DMS79 treated with DMSO at 0.1 percent for 48 hours (cell line): ENCODE data around the gene HEPHL1.
A peak's percentile ranks its signal among the peaks of the same experiment; 100 is the strongest.

ENCODE experiments used
- DNase-seq: peaks from one replicate; lab custom pipeline; 2025; lab: John Stamatoyannopoulos, UW

HEPHL1 gene

GRCh38 chr11:94018721-94019120, 2.4 kb upstream of the HEPHL1 start:
- no peak for DNase-seq

- DNase-seq = no peak
Measured at GRCh38 chr11:94023856-94024255, 2.7 kb downstream of the HEPHL1 start.

DNA sequence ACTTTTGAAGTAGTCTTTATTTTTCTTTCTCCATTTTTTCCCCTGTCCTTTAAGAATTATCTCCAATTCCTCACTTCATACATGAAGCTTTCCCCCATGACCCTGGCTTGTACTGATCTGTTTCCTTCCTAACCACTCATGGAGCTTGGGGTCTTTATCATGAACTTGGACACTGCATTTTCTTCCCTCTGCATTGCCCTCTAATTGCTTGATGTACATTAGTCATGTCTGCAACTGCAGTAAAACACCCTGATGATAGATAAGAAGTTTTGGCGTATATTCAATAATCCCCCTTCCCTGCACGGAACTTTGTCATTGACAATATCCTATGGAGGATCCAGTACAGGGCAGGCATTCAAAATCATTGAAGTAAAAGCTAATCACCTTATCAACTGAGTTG, 3.4 kb downstream of the HEPHL1 start:
- DNase-seq = no peak

DNA sequence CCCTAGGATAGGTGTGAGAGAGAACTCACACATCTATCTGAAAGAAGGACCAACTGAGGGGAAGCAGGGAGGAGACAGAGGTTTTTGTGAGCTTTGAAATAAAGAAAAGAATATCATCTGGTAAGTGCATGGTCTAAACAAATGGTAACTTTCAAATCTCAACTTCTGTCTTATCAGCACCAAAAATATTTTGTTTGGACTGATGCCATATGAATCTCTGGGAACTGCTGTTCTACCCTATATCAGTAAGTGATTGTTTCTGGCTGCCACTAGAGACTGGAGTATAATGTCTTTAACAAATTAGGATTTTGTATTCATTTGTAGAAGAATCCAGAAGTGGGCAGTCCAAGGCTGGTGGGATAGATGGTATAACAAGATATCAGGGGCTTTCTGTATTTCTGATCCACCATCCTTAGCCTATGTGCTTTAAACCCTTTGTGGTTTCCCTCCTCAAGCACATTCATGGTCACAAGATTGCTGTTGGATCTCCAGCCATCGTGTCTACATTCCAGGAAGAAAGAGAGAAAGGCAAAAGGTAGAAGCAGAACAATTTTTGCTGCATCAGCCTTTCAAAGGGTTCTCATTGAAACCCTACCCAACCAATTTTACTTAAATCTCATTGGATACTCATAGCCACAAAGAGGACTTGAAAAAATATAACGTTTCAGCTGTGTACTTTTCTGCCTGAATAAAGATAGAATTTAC, 4.7 kb downstream of the HEPHL1 start:
- DNase-seq = no peak

DNA sequence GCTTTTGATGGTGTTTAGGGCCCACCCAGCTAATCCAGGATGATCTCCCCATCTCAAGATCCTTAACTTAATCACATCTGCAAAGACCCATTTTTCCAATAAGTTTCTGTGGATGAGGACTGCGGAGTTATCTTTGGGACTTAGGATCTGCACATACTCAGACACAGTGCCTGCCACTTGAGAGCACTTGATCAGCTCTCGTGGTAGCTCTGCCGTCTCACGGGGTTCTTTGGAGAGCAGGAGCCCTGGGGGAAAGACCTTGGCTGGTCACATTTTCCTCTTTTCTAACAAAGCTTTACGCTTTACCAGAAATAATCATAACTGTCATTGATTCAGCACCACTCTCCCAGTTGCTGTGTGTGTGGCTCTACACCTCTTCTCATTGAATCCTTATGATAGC, 6.1 kb downstream of the HEPHL1 start:
- peak; percentile 31 for DNase-seq

DNA sequence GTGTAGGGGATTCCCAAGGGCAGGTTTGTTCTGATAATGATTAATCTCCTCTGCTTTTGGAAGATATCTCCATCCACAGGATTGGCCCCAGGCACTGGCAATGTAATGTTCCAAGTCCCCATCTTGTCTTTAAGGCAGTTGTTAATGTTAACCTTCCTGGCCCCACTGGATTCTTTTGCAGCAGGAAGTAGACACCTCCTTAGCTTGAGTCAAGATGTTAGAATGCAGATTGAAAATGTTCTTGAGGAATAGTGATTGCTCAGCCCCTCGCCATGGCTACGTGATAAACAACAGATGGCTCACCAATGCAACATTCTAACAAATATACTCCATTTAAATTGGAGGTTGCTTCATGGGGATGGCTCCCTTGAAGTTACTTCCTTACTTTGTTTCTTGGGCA, 7.3 kb downstream of the HEPHL1 start:
- DNase-seq = no peak

DNA sequence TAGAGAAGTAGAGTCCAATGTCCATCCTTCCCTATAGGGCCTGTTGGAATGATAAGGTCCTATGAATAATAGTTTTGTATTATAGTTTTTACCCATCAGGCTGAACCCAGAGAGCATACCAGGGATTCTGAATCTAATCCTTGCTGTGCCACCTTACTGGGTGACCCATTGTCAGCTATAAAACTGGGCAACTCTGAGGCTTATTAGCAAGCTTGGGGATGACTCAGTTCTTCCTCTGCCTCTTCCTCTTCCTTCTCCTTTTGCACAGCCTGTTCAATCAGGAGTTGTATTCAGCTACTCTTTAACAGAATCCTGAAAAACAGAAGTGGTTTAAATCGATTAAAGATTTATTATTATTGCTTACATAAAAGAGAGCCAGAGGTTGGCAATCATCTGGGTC, 8.9 kb downstream of the HEPHL1 start:
- no peak for DNase-seq

DNA sequence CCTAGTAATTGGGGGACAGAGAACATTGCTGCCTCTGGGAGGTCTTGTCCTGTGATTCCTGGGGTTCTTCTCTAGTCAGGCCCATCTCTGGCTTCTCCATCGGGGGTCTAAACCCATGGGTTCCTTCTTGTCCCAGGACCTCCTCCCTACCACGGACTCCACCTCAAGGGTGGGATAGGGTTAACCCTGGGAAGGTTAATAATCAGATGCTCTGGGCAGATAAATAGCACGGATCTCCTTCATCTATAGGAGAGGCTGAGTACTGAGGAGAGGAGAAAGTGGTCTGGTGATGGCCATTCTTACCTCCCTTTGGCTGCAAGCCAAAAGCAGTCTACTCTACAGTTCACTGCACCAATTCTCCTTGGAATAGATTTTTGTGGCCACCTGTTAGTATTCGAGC, 10.5 kb downstream of the HEPHL1 start:
- peak; percentile 13 for DNase-seq

DNA sequence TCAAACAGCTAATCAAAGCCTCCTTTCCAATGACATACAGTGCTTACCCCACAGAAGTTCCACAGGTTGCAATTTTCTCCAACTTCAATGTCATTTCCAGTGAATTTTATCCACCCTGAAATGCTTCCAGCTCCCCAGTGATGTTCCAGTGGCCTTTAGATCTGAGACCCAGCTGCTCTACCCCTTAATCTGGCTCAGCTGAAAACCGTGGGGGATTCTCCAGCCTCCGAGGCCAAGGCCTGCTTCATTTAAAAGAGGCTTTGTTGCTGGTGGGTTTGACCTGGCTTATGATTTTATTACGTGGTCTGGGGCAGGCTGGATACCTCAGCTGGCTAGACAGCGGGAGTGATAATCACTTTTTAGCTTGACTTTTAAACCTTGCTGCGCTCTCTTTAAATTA, 10.9 kb downstream of the HEPHL1 start:
- DNase-seq = no peak

DNA sequence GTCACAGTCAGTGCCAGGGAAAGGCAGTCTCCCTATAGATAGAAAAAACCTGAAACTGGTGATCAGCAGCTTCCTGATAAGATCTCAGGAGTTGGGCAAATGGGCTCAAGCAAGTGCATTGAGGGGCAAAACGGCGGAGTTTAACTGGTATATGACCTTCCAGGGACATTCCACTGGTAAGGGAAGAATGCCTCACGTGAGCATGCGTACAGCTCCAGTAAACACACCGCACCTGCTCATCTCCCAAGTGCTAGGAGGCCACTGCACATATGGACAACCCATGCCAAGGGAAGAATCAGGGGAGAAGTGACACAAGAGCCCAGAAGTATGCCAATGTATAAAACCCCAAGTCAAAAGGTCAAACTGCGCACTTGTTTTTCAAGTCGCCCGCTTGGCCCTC, 11.6 kb downstream of the HEPHL1 start:
- no peak for DNase-seq

DNA sequence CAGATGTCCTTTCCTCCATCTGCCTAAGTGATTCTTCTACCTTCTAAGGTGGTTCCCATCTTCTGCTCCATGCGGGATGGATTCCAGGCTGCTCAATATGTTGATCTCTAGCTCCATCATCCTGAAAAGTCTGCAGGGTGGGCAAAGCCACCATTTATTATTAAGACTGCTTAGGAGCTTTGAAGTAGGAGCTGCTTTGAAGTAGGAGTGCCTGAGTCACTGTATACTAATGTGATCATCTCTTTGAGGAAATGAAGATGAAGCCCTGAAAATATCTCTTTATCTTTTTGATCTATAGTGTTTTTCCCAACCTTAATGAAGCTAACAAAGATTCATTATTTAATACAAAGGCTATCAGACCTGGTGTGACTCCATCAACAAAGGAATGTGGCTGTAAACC, 13.1 kb downstream of the HEPHL1 start:
- no peak for DNase-seq

- no peak for DNase-seq
Measured at GRCh38 chr11:94036096-94036495, 14.9 kb downstream of the HEPHL1 start.

GRCh38 chr11:94043241-94043640, 22.1 kb downstream of the HEPHL1 start:
- DNase-seq = no peak

GRCh38 chr11:94046796-94047195, 25.6 kb downstream of the HEPHL1 start:
- peak; percentile 25 for DNase-seq

- DNase-seq = no peak
Measured at GRCh38 chr11:94048032-94048709, 27.0 kb downstream of the HEPHL1 start.

DNA sequence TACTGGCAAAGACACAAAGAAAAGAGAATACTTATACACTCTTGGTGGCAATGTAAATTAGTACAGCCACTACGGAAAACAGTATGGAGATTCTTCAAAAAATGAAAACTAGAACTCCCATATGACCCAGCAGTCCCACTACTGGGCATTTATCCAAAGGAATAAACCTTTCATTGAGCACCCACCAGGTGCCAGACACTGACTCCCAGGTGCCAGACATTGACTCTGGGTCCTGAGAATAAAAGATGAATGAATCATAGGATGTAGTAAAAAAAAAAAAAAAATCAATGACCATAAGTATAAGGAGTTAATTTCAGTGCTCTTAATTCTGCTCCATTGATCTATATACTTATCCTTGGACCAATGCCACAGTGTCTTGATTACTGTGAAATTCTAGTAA, 28.2 kb downstream of the HEPHL1 start:
- DNase-seq = peak; percentile 42

DNA sequence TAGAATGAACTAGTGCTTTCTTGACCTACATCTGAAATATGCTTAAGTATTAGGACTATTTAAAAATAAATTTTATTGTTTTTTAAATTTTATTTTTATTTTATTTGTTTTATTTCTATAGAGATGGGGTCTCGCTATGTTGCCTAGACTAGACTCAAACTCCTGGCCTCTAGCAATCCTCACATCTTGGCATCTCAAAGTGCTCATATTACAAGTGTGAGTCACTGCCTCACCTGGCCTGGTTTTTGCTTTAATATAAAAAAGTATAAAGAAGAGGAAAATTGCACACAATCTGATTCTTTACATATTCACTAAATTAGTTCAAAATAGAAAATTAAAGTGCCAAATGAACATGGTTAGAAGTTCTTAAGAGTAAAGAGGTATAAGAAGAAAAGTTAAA, 37.5 kb downstream of the HEPHL1 start:
- DNase-seq = no peak

DNA sequence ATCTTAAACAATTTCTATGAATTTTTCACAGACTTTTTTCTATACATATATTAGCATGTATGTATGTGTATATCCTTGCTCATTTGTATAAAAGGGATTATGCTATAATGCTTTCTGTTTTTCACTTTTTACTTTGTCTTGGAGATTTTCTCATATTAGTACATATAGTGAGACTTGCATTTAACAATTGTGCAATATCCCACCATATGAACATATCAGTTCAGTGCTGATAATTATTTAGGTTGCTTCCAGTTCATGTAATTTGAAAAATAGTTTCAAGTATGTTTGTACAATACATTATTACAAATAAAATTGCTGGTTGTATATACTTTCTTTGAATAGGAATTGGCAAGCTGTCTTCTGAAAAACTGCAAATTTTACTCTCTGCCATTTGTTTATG, 37.9 kb downstream of the HEPHL1 start:
- DNase-seq = no peak

GRCh38 chr11:94060401-94060800, 39.2 kb downstream of the HEPHL1 start:
- DNase-seq = no peak

DNA sequence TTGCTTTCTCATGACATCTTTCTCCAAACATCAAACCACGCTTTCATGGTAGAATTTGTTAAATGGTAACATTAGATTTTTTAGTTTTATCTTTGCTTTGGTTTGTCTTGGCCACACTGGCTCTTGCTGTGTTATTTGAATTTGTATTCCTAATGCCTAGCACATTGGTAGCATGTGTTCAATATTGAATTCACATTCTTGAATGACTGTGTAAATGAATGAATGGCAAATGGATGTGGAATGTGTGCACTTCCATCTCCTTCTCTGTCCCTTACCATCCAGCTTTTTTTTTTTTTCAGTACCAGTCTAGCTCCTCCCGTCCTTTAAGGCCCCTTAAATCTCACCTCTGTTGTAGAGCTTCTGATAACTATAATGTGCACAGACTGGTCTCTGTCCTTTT, 41.2 kb downstream of the HEPHL1 start:
- DNase-seq = no peak

GRCh38 chr11:94066901-94067429, 45.8 kb downstream of the HEPHL1 start:
- no peak for DNase-seq

DNA sequence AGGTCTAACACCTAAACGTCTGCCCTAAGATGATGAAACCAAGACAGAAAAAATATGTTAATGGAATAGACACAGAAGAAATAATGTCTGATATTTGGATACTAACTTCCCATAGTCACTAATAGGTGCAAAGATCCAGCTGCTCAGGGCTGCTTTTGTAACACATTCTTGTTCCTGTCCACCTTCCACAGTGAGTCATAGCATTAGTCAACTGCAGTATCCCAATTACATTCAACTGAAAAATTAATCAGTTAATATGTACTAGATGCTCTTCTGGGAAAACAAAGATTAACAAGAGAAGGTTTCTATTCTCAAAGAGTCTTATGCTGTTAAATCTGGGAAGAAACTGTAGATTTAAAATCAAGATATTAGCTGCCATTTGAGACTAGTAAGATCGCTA, 47.6 kb downstream of the HEPHL1 start:
- DNase-seq = no peak

DNA sequence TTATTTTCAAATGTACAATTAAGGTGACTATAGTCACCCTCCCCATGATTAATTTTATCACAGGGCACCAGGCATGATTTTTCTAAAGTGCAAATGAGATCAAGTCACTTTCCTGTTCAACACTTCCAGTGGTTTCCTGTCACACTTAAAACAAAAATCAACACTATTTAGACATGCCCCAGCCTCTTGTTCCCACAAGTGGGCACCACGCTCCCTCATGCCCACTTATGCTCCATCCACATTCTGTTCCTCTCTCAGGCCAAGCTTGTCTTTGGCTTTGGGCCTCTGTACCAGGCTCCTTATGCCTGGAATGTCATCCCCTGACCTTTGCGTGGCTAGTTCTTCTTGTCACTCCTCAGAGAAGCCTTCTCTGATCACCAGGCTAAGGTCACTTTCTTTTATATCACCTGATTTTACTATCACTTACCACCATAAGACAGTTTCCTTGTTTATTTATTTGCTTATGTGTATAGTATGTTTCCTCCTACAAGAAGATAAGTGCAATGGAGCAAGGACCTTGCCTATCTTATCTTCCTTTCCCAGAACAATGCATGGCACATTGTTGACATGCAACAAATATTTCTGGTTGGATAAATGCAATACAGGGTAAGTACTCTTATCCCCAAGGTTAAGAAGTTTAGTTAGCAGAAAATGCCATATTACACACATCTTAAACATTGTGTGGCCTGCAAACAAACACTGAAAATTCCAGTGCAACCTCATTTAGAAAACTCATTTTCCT, 56.6 kb downstream of the HEPHL1 start:
- no peak for DNase-seq
